OCI-LY7 (cell line): ENCODE data around the gene GPC3. TPM values are rescaled to one million over a fixed set of nuclear protein-coding genes. Genes with fewer than 3 reads are reported as not detected.

Experiments
- BruUV-seq: library from RNA; stranded (reverse); fragments of 400-500 nt; replicated peaks from 2 replicates; lab custom pipeline; 2021; lab: Mats Ljungman, UMichigan
- CTCF ChIA-PET: fragments of 300-600 bp; sonication (Branson Sonifier 250); formaldehyde crosslinking; loops from one replicate; lab custom pipeline; 2022; ENCODE audit warnings: antibody characterized with exemption; ENCODE audit not compliant: unreplicated experiment; lab: Charles Lee
- POLR2A ChIA-PET: fragments of 300-600 bp; sonication (Branson Sonifier 250); formaldehyde crosslinking; loops from one replicate; lab custom pipeline; 2022; ENCODE audit warnings: antibody characterized with exemption; lab: Charles Lee
- DNase-seq: peaks from one replicate; pipeline ENCODE4 v3.0.0-alpha.2; 2015; ENCODE audit warnings: low spot score
- H2AFZ ChIP-seq: fragments of 200-600 bp; sonication (generic), shearing (Covaris generic); 2 replicates; pipeline ENCODE4 v1.6.1; 2014; ENCODE audit warnings: mild to moderate bottlenecking, antibody characterized with exemption, low read length, moderate library complexity
- H3K27ac ChIP-seq: fragments of 200-600 bp; sonication (generic); 2 replicates; pipeline ENCODE4 v1.5.1; 2014; ENCODE audit warnings: mixed run types, low read depth, mild to moderate bottlenecking, moderate library complexity, low read length, inconsistent platforms; ENCODE audit not compliant: poor library complexity, severe bottlenecking
- H3K36me3 ChIP-seq: fragments of 200-600 bp; sonication (generic); 2 replicates; pipeline ENCODE4 v1.6.1; 2014; ENCODE audit warnings: mild to moderate bottlenecking, antibody characterized with exemption, low read length, moderate library complexity, mixed read lengths; ENCODE audit not compliant: insufficient read depth
- H3K4me1 ChIP-seq: fragments of 200-600 bp; sonication (generic); 2 replicates; pipeline ENCODE4 v1.5.1; 2014; ENCODE audit warnings: mild to moderate bottlenecking, low read length; ENCODE audit not compliant: insufficient read depth, poor library complexity, severe bottlenecking
- H3K4me2 ChIP-seq: fragments of 200-600 bp; sonication (generic); 2 replicates; pipeline ENCODE4 v1.6.1; 2014; ENCODE audit warnings: mild to moderate bottlenecking, low read length
- H3K4me3 ChIP-seq: fragments of 200-600 bp; sonication (generic); 2 replicates; pipeline ENCODE4 v1.5.1; 2014; ENCODE audit warnings: mild to moderate bottlenecking, low read depth, low read length; ENCODE audit not compliant: poor library complexity, severe bottlenecking
- H3K79me2 ChIP-seq: fragments of 200-600 bp; sonication (generic); 2 replicates; pipeline ENCODE4 v1.6.1; 2016; ENCODE audit warnings: low read depth, mild to moderate bottlenecking, low read length, moderate library complexity, mixed read lengths; ENCODE audit not compliant: insufficient read depth
- H3K9me2 ChIP-seq: fragments of 200-600 bp; sonication (generic); 2 replicates; pipeline ENCODE4 v1.6.1; 2016; ENCODE audit warnings: mild to moderate bottlenecking, low read length, mixed read lengths; ENCODE audit not compliant: insufficient read depth
- H3K9me3 ChIP-seq: fragments of 200-600 bp; sonication (generic); 2 replicates; pipeline ENCODE4 v1.6.1; 2014; ENCODE audit warnings: mild to moderate bottlenecking, mixed run types, low read length, mixed read lengths
- H4K20me1 ChIP-seq: fragments of 200-600 bp; sonication (generic); 2 replicates; pipeline ENCODE4 v1.6.1; 2014; ENCODE audit warnings: mild to moderate bottlenecking, antibody characterized with exemption, low read length, moderate library complexity, mixed read lengths; ENCODE audit not compliant: insufficient read depth
- CTCF ChIP-seq: fragments of 200-600 bp; sonication (generic); conservative IDR thresholded peaks from 2 replicates; pipeline ENCODE4 v1.5.1; 2014; ENCODE audit warnings: mild to moderate bottlenecking, antibody characterized with exemption, low read length, moderate library complexity, mixed read lengths
- EZH2phosphoT487 ChIP-seq: fragments of 200-600 bp; sonication (generic); IDR thresholded peaks from 2 replicates; pipeline ENCODE4 v1.6.1; 2018; ENCODE audit warnings: low read depth, borderline replicate concordance, mild to moderate bottlenecking, mixed run types, antibody characterized with exemption, low read length, moderate library complexity, mixed read lengths
- intact Hi-C: fragments of 100-400 bp; cut with micrococcal nuclease; formaldehyde crosslinking; loops from one replicate; pipeline ENCODE4 v1.10.0; 2022; ENCODE audit not compliant: unreplicated experiment
- total RNA-seq, 2 experiments: library from RNA; depleted of rRNA in 1 of 2; stranded (reverse); fragments of >200 nt in 1 of 2; shearing (Covaris generic) in 1 of 2; gene quantifications; 2 replicates each; pipeline ENCODE4 v1.2.3, GENCODE V29; 2014 to 2022

Gene GPC3
- total RNA-seq, 2 experiments from 2014 or later, result not detected

DNA sequence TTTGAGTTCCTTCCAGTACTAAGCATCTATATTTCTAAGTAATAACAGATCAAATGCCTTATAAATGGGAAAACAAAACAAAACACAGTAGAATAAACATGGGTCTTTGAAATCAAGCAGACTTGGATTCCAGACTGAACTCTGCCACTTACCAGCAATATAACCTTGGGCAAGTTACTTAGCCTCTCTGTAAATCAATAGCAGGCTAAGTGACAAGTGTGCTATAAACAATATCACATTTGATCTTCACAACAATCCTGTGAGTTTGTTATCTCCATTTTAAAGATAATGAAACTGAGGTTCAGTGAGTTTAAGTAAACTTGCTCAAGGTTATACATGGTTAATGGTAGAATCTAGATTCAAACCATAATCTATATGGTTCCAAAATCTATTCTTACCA is 165.8 kb downstream of the GPC3 start:
- H3K9me2 ChIP-seq, result no peaks in the 10 kb centered on the region
- ChIA-PET CTCF (no interaction called here), POLR2A (no interaction called here)
- H3K4me2 ChIP-seq, result no peak overlapping the region
- intact Hi-C loops, result no loop called here
- TF ChIP-seq EZH2phosphoT487 (no peak), CTCF (no peak)
- no peaks in the 10 kb centered on the region for H4K20me1 ChIP-seq
- H3K27ac ChIP-seq, result no peak overlapping the region
- H3K9me3 ChIP-seq, result no peaks in the 10 kb centered on the region
- no peak overlapping the region for H3K4me3 ChIP-seq
- H3K79me2 ChIP-seq, result no peaks in the 10 kb centered on the region
- H2AFZ ChIP-seq, result no peak overlapping the region
- no peaks in the 10 kb centered on the region for H3K36me3 ChIP-seq
- DNase-seq, result no peak
- no peaks in the 10 kb centered on the region for H3K4me1 ChIP-seq
- BruUV-seq, result no TSS peak

DNA sequence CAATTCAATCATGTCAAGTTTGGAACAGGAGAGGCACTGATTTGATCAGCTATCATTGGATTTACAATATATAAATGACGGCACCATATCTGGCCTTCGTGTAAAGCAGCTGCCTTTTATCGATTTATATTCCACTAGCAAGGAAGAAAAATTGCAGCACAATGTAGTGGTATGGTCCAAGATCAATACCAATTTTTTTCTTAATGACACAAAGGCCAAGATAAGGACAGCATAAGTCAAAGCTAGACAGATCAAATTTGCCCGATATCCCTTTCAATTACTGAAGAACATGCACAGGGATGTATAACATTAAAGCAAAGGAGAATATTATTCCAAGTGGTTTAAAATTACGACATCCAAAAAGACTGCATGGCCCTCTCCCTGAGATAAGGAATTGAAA is 167.4 kb downstream of the GPC3 start:
- no TSS peak for BruUV-seq
- H3K4me1 ChIP-seq, result no peaks in the 10 kb centered on the region
- H3K9me3 ChIP-seq, result no peaks in the 10 kb centered on the region
- H3K36me3 ChIP-seq, result no peaks in the 10 kb centered on the region
- TF ChIP-seq EZH2phosphoT487, result no peak
- no peak for TF ChIP-seq CTCF
- no peak overlapping the region for H3K27ac ChIP-seq
- H2AFZ ChIP-seq, result no peak overlapping the region
- H4K20me1 ChIP-seq, result no peaks in the 10 kb centered on the region
- intact Hi-C loops, result no loop called here
- no peaks in the 10 kb centered on the region for H3K79me2 ChIP-seq
- POLR2A ChIA-PET, result no interaction called here
- CTCF ChIA-PET, result no interaction called here
- no peaks in the 10 kb centered on the region for H3K9me2 ChIP-seq
- no peak overlapping the region for H3K4me2 ChIP-seq
- H3K4me3 ChIP-seq, result no peak overlapping the region
- DNase-seq, result no peak

GRCh38 chrX:133815496-133815895 is 169.9 kb downstream of the GPC3 start:
- no peak for DNase-seq
- Histone ChIP-seq H3K4me1 (no peaks in the 10 kb centered on the region), H4K20me1 (no peaks in the 10 kb centered on the region), H3K27ac (no peak overlapping the region), H3K79me2 (no peaks in the 10 kb centered on the region), H3K4me3 (no peak overlapping the region), H3K4me2 (no peak overlapping the region), H2AFZ (no peak overlapping the region), H3K36me3 (no peaks in the 10 kb centered on the region), H3K9me3 (no peaks in the 10 kb centered on the region), H3K9me2 (no peaks in the 10 kb centered on the region)
- intact Hi-C loops, result no loop called here
- ChIA-PET CTCF (no interaction called here), POLR2A (no interaction called here)
- TF ChIP-seq EZH2phosphoT487 (no peak), CTCF (no peak)
- BruUV-seq, result no TSS peak
